A549 (cell line): Measurements from ENCODE around the gene FHIT. TPM values are rescaled to one million over a fixed set of nuclear protein-coding genes. Genes with fewer than 3 reads are reported as not detected.

ENCODE experiments used
- ATAC-seq, 2 experiments: fragments of 200-7000 bp in 1 of 2; fragments of >200 bp in 1 of 2; cut with Nextera tagmentation in 1 of 2; cut with Tn5 transposase in 1 of 2; 3 replicates each; pipeline versions ENCODE4 v1.8.0 to v1.9.1; 2018 to 2020; ENCODE audit warnings: mild to moderate bottlenecking in 1 of 2, moderate library complexity in 1 of 2
- CTCF ChIA-PET: fragments of 300-600 bp; sonication (Branson Sonifier 250); formaldehyde crosslinking; extraction: SDS; loops from one replicate; lab custom pipeline; 2021; ENCODE audit warnings: antibody characterized with exemption, inconsistent platforms; lab: Yijun Ruan, JAX
- POLR2A ChIA-PET: fragments of 350-600 bp; formaldehyde crosslinking; extraction: SDS; loops from one replicate; lab custom pipeline; 2021; ENCODE audit warnings: antibody characterized with exemption, inconsistent platforms; lab: Yijun Ruan, JAX
- DNase-seq, 2 experiments: peaks; one replicate each; pipeline versions ENCODE4 v3.0.0 to v3.0.0-alpha.2; 2011 to 2016; ENCODE audit warnings: low read depth in 1 of 2, low spot score in 1 of 2
- FAIRE-seq: peaks from 2 replicates; lab custom pipeline; 2011; peaks lifted over from hg19 to GRCh38; lab: Jason Lieb, UNC
- H3K27ac ChIP-seq, 2 experiments: fragments of >200 bp; sonication (Bioruptor Twin); formaldehyde crosslinking; 3 replicates each; pipeline ENCODE4 v1.5.1; 2016 to 2017
- H3K4me1 ChIP-seq: fragments of >200 bp; sonication (Bioruptor Twin); formaldehyde crosslinking; 3 replicates; pipeline ENCODE4 v1.6.1; 2016
- H3K4me2 ChIP-seq: fragments of >200 bp; sonication (Bioruptor Twin); formaldehyde crosslinking; 3 replicates; pipeline ENCODE4 v1.6.1; 2016
- H3K4me3 ChIP-seq: fragments of >200 bp; sonication (Bioruptor Twin); formaldehyde crosslinking; 3 replicates; pipeline ENCODE4 v1.5.1; 2016
- H3K9me3 ChIP-seq: fragments of >200 bp; sonication (Bioruptor Twin); formaldehyde crosslinking; 3 replicates; pipeline ENCODE4 v1.6.1; 2016
- CBX2 ChIP-seq: fragments of 200-600 bp; sonication (generic); IDR thresholded peaks from 2 replicates; pipeline ENCODE4 v1.6.1; 2016; ENCODE audit warnings: low read depth, mild to moderate bottlenecking, borderline replicate concordance
- CEBPB ChIP-seq, 2 experiments: fragments of >200 bp in 1 of 2; sonication (Bioruptor Twin) in 1 of 2; formaldehyde crosslinking in 1 of 2; IDR thresholded peaks; 2 replicates each; pipeline ENCODE4 v1.6.1; 2012 to 2016
- EP300 ChIP-seq, 2 experiments: fragments of >200 bp; sonication (Bioruptor Twin); formaldehyde crosslinking; IDR thresholded peaks; 2 replicates in 1 of 2; 3 replicates in 1 of 2; pipeline ENCODE4 v1.6.1; 2016 to 2017
- ESRRA ChIP-seq: fragments of 150-350 bp; IDR thresholded peaks from 2 replicates; pipeline ENCODE4 v1.6.1; 2014; ENCODE audit warnings: mild to moderate bottlenecking, low read length, borderline replicate concordance
- FOSB ChIP-seq: fragments of 250-450 bp; sonication (Bioruptor Pico); IDR thresholded peaks from 2 replicates; pipeline ENCODE4 v1.5.0; 2020; ENCODE audit warnings: mild to moderate bottlenecking, moderate library complexity
- FOXS1 ChIP-seq: fragments of 250-450 bp; sonication (Bioruptor Pico); IDR thresholded peaks from 2 replicates; pipeline ENCODE4 v1.5.0; 2020; ENCODE audit warnings: mild to moderate bottlenecking, moderate library complexity
- HDAC2 ChIP-seq: fragments of 200-600 bp; sonication (generic); IDR thresholded peaks from 2 replicates; pipeline ENCODE4 v1.6.1; 2016
- HOXA7 ChIP-seq: fragments of 250-450 bp; sonication (Bioruptor Pico); IDR thresholded peaks from 2 replicates; pipeline ENCODE4 v1.5.0; 2020; ENCODE audit warnings: mild to moderate bottlenecking, moderate library complexity
- HOXB13 ChIP-seq: fragments of 250-450 bp; sonication (Bioruptor Pico); IDR thresholded peaks from 2 replicates; pipeline ENCODE4 v1.5.0; 2020; ENCODE audit warnings: low read depth, mild to moderate bottlenecking, moderate library complexity
- HOXB5 ChIP-seq: fragments of 250-450 bp; sonication (Bioruptor Pico); IDR thresholded peaks from 2 replicates; pipeline ENCODE4 v1.5.0; 2020; ENCODE audit warnings: mild to moderate bottlenecking, moderate library complexity
- JUN ChIP-seq, 2 experiments: fragments of >200 bp; sonication (Bioruptor Twin); formaldehyde crosslinking; IDR thresholded peaks; 2 replicates in 1 of 2; 3 replicates in 1 of 2; pipeline ENCODE4 v1.6.1; 2016 to 2017
- JUNB ChIP-seq: fragments of >200 bp; sonication (Bioruptor Twin); formaldehyde crosslinking; IDR thresholded peaks from 2 replicates; pipeline ENCODE4 v1.6.1; 2016
- KDM1A ChIP-seq: fragments of 200-600 bp; sonication (generic); IDR thresholded peaks from 2 replicates; pipeline ENCODE4 v1.6.1; 2016; ENCODE audit warnings: low read depth, mild to moderate bottlenecking
- KDM5A ChIP-seq: fragments of 200-600 bp; sonication (generic); IDR thresholded peaks from 2 replicates; pipeline ENCODE4 v1.6.1; 2016; ENCODE audit warnings: antibody characterized with exemption, mild to moderate bottlenecking
- MAFK ChIP-seq: fragments of 450-650 bp; IDR thresholded peaks from 2 replicates; pipeline ENCODE4 v1.6.1; 2014; ENCODE audit not compliant: partially characterized antibody
- NR3C1 ChIP-seq: fragments of >200 bp; sonication (Bioruptor Twin); formaldehyde crosslinking; IDR thresholded peaks from 3 replicates; pipeline ENCODE4 v1.6.1; 2017
- RFX5 ChIP-seq: fragments of 450-650 bp; IDR thresholded peaks from 2 replicates; pipeline ENCODE4 v1.7.1; 2014; ENCODE audit warnings: antibody characterized with exemption, mild to moderate bottlenecking, moderate library complexity
- SMC3 ChIP-seq: fragments of >200 bp; sonication (Bioruptor Twin); formaldehyde crosslinking; IDR thresholded peaks from 3 replicates; pipeline ENCODE4 v1.6.1; 2018; ENCODE audit warnings: inconsistent platforms
- TFCP2L1 ChIP-seq: fragments of 250-450 bp; sonication (Bioruptor Pico); IDR thresholded peaks from 2 replicates; pipeline ENCODE4 v1.5.0; 2021; ENCODE audit warnings: mild to moderate bottlenecking
- TP53 ChIP-seq: fragments of 250-450 bp; sonication (Bioruptor Pico); IDR thresholded peaks from 2 replicates; pipeline ENCODE4 v1.5.0; 2021; ENCODE audit warnings: mild to moderate bottlenecking, moderate library complexity
- ZC3H11A ChIP-seq: fragments of 450-650 bp; IDR thresholded peaks from 2 replicates; pipeline ENCODE4 v1.6.1; 2014; ENCODE audit warnings: antibody characterized with exemption, mild to moderate bottlenecking
- WGBS: methylation state at CpG from one replicate; pipeline ENCODE4 v1.1.6; 2017; ENCODE audit errors: missing lambda C conversion rate; 5-methylcytosine and 5-hydroxymethylcytosine counted together
- polyA plus RNA-seq, 4 experiments: library from polyadenylated mRNA; depleted of rRNA in 3 of 4; stranded (reverse); fragments of >200 nt; fragmentation: RNase III in 1 of 4; extraction: RNeasy Plus Mini Kit Qiagen cat#74134 plus additional on column Dnase treatment in 1 of 4; gene quantifications; 2 replicates in 3 of 4; 3 replicates in 1 of 4; pipeline ENCODE4 v1.2.3, GENCODE V29; 2011 to 2017
- TF ChIP-seq, protein P1 (sequence below): fragments of 250-450 bp; sonication (Bioruptor Pico); IDR thresholded peaks from 2 replicates; pipeline ENCODE4 v1.5.0; 2021; ENCODE audit warnings: mild to moderate bottlenecking, moderate library complexity, borderline replicate concordance
- TF ChIP-seq, protein P2 (sequence below): fragments of 250-450 bp; sonication (Bioruptor Pico); IDR thresholded peaks from 2 replicates; pipeline ENCODE4 v1.5.0; 2020; ENCODE audit warnings: low read depth, mild to moderate bottlenecking, moderate library complexity
- TF ChIP-seq, protein P3 (sequence below): fragments of 150-350 bp; IDR thresholded peaks from 2 replicates; pipeline ENCODE4 v1.6.1; 2014; ENCODE audit warnings: low read depth, mild to moderate bottlenecking, low read length
- TF ChIP-seq, protein P4 (sequence below): fragments of 200-600 bp; sonication (generic); IDR thresholded peaks from 2 replicates; pipeline ENCODE4 v1.6.1; 2016; ENCODE audit warnings: antibody characterized with exemption, mild to moderate bottlenecking, moderate library complexity
- TF ChIP-seq, protein P5 (sequence below): fragments of >200 bp; sonication (Bioruptor Twin); formaldehyde crosslinking; IDR thresholded peaks from 3 replicates; pipeline ENCODE4 v1.6.1; 2016

Gene FHIT
- polyA plus RNA-seq, 2 of the 4 experiments (the other 2 are of a cell fraction), result 0.76 to 0.92 TPM

DNA sequence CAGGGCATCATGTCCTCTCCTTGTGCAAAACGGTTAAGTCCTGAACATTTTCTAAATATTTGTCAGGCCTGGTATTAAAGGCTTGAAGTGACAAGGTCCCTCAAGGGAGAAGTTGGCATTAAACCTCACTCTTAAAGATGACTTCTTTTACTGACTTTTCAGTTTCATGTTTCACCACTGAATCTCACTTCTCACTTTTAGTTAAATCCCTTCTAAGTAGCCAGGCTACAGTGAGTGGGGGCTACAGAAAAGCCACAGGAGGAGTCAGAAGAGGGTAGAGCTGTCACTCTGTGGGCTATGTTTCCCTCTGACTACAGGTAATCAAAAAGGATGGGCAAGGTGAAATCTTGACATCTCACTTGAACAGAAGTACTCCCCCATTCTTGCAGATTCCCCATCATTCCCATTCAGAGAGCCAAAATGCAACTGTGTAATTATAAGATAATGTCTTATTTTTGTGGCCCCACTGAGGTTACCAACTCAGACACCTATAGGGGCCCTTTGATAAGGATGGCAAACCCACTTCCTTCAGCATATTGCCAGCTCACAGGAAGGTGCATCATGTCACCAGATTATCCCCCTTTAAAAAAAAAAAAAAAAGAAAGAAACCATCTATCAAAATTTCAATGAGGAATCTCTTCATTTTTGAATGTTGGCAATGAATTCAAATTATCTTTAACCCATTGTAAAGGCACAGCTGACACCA is 1411.3 kb downstream of the FHIT start:
- POLR2A ChIA-PET, result no interaction called here
- TF ChIP-seq JUN (IDR thresholded peaks at IDR 0.05) (no peak), NR3C1 (no peak), FOXS1 (CRISPR knock-in tag) (no peak), HDAC2 (no peak), RFX5 (no peak), ZC3H11A (no peak), CEBPB (IDR thresholded peaks at IDR 0.05) (no peak), HOXB13 (no peak), HOXA7 (CRISPR knock-in tag) (no peak), KDM5A (no peak), ESRRA (no peak), KDM1A (no peak), SMC3 (no peak), HOXB5 (CRISPR knock-in tag) (no peak), TFCP2L1 (CRISPR knock-in tag) (no peak)
- TF ChIP-seq, protein P1, sequence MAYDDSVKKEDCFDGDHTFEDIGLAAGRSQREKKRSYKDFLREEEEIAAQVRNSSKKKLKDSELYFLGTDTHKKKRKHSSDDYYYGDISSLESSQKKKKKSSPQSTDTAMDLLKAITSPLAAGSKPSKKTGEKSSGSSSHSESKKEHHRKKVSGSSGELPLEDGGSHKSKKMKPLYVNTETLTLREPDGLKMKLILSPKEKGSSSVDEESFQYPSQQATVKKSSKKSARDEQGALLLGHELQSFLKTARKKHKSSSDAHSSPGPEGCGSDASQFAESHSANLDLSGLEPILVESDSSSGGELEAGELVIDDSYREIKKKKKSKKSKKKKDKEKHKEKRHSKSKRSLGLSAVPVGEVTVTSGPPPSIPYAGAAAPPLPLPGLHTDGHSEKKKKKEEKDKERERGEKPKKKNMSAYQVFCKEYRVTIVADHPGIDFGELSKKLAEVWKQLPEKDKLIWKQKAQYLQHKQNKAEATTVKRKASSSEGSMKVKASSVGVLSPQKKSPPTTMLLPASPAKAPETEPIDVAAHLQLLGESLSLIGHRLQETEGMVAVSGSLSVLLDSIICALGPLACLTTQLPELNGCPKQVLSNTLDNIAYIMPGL, result no peak
- TF ChIP-seq, protein P2, sequence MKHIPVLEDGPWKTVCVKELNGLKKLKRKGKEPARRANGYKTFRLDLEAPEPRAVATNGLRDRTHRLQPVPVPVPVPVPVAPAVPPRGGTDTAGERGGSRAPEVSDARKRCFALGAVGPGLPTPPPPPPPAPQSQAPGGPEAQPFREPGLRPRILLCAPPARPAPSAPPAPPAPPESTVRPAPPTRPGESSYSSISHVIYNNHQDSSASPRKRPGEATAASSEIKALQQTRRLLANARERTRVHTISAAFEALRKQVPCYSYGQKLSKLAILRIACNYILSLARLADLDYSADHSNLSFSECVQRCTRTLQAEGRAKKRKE, result no peak
- TF ChIP-seq, protein P3, sequence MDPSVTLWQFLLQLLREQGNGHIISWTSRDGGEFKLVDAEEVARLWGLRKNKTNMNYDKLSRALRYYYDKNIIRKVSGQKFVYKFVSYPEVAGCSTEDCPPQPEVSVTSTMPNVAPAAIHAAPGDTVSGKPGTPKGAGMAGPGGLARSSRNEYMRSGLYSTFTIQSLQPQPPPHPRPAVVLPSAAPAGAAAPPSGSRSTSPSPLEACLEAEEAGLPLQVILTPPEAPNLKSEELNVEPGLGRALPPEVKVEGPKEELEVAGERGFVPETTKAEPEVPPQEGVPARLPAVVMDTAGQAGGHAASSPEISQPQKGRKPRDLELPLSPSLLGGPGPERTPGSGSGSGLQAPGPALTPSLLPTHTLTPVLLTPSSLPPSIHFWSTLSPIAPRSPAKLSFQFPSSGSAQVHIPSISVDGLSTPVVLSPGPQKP, result no peak
- TF ChIP-seq, protein P4, sequence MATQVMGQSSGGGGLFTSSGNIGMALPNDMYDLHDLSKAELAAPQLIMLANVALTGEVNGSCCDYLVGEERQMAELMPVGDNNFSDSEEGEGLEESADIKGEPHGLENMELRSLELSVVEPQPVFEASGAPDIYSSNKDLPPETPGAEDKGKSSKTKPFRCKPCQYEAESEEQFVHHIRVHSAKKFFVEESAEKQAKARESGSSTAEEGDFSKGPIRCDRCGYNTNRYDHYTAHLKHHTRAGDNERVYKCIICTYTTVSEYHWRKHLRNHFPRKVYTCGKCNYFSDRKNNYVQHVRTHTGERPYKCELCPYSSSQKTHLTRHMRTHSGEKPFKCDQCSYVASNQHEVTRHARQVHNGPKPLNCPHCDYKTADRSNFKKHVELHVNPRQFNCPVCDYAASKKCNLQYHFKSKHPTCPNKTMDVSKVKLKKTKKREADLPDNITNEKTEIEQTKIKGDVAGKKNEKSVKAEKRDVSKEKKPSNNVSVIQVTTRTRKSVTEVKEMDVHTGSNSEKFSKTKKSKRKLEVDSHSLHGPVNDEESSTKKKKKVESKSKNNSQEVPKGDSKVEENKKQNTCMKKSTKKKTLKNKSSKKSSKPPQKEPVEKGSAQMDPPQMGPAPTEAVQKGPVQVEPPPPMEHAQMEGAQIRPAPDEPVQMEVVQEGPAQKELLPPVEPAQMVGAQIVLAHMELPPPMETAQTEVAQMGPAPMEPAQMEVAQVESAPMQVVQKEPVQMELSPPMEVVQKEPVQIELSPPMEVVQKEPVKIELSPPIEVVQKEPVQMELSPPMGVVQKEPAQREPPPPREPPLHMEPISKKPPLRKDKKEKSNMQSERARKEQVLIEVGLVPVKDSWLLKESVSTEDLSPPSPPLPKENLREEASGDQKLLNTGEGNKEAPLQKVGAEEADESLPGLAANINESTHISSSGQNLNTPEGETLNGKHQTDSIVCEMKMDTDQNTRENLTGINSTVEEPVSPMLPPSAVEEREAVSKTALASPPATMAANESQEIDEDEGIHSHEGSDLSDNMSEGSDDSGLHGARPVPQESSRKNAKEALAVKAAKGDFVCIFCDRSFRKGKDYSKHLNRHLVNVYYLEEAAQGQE, result no peak
- no peak for ATAC-seq
- no peaks in the 10 kb centered on the region for H3K9me3 ChIP-seq
- H3K27ac ChIP-seq, result no peak overlapping the region
- H3K4me3 ChIP-seq, result no peak overlapping the region
- H3K4me1 ChIP-seq, result no peaks in the 10 kb centered on the region
- FAIRE-seq, result no peak
- no peak overlapping the region for H3K4me2 ChIP-seq
- CTCF ChIA-PET, result interaction anchor here (1.1 to 2.1 kb wide), 4 partner anchors 10 to 264 kb away, joined by 3 to 9 read pairs (median 4); no protein-coding TSS in a partner anchor
- WGBS, result 0% methylated on average over 1 of the region's 1 CpG
- DNase-seq, result no peak

DNA sequence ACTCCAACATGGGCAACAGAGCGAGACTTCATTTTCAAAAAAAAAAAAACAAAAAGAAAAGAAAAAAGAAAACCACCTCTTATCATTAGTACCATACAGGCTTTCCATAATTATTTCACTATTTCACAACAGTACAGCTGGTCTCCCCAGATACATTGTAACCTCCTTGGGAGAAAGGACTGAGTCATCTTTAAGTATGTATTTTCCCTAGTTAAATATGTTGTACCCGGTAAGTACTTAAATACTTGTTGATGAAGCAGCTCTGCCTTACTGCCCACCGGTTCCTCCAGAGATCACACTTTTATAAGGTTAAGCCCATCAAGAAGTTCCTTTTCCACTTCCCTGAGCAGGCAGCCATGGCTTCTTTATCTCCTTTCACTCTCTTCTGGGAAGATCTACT is 1412.0 kb downstream of the FHIT start:
- 52% methylated on average over 3 of the region's 3 CpGs for WGBS
- ATAC-seq, result no peak
- H3K9me3 ChIP-seq, result no peaks in the 10 kb centered on the region
- CTCF ChIA-PET, result interaction anchor here (2.1 kb wide), 1 partner anchor 18 kb away, joined by 9 read pairs; no protein-coding TSS in a partner anchor
- FAIRE-seq, result no peak
- no peak overlapping the region for H3K4me3 ChIP-seq
- H3K27ac ChIP-seq, result no peak overlapping the region
- POLR2A ChIA-PET, result no interaction called here
- DNase-seq, result no peak
- no peak overlapping the region for H3K4me2 ChIP-seq
- H3K4me1 ChIP-seq, result no peaks in the 10 kb centered on the region
- TF ChIP-seq EP300 (IDR thresholded peaks at IDR 0.05) (no peak), CBX2 (no peak), TP53 (CRISPR knock-in tag) (no peak), JUNB (no peak), HOXB13 (no peak), MAFK (no peak), NR3C1 (no peak), FOSB (no peak)
- TF ChIP-seq, protein P5, sequence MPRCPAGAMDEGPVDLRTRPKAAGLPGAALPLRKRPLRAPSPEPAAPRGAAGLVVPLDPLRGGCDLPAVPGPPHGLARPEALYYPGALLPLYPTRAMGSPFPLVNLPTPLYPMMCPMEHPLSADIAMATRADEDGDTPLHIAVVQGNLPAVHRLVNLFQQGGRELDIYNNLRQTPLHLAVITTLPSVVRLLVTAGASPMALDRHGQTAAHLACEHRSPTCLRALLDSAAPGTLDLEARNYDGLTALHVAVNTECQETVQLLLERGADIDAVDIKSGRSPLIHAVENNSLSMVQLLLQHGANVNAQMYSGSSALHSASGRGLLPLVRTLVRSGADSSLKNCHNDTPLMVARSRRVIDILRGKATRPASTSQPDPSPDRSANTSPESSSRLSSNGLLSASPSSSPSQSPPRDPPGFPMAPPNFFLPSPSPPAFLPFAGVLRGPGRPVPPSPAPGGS, result no peak
- TF ChIP-seq, protein P1, result no peak
- TF ChIP-seq, protein P2, result no peak
